Stimulated activated effector memory CD8-positive, alpha-beta T cell treated with anti-CD3 and anti-CD28 coated beads, Interleukin-12 subunit alpha, Interleukin-12 subunit beta, amount 100 ng/mL, for 72 hours (primary cell): ENCODE results near the gene ADAMTS9.
"Not testable (repeated sequence)": the region's sequence is repeated elsewhere in the genome, so short reads cannot be mapped to it uniquely, and the experiment has no call there.

Source experiments
- ATAC-seq: fragments of 150-1000 bp; cut with Tn5 transposase; 2 replicates; pipeline ENCODE4 v1.10.0; 2021
- DNase-seq, 2 donors: peaks; one replicate each; pipeline ENCODE4 v3.0.0; 2021 to 2022; ENCODE audit warnings: low spot score in 2 of 2
- H3K27ac Mint-ChIP-seq: one replicate; pipeline ENCODE4 v1.8.0; 2022; ENCODE audit warnings: mild to moderate bottlenecking, mixed read lengths
- H3K36me3 Mint-ChIP-seq: one replicate; pipeline ENCODE4 v1.8.0; 2022; ENCODE audit warnings: mild to moderate bottlenecking, mixed read lengths
- H3K4me1 Mint-ChIP-seq: one replicate; pipeline ENCODE4 v1.8.0; 2022; ENCODE audit warnings: mixed read lengths
- H3K4me3 Mint-ChIP-seq: one replicate; pipeline ENCODE4 v1.8.0; 2022; ENCODE audit warnings: mild to moderate bottlenecking, mixed read lengths
- H3K9me3 Mint-ChIP-seq: one replicate; pipeline ENCODE4 v1.8.0; 2022; ENCODE audit warnings: mixed read lengths

The ADAMTS9 gene

DNA sequence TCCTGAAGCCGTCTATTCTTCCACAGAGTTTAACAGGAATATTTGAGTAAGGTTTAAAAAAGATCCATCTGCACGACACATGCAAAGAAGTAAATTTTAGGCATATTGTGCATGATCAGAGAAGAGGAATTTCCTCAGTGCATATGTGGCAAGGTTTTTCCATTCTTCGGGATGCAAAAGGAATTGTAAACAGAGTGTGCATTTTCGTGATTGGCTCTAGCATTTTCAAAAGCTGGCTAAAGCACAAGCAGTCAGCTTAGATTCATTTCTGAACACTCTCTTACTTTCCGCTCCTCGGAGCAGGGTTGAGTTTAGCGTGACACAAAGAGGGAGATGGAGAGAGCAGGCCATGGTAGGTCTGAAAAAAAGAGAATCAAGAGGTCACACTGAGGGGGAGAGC is 128.2 kb downstream of the ADAMTS9 start:
- DNase-seq (no peak), ATAC-seq (no peak)
- Mint-ChIP-seq H3K36me3 (no peaks in the 10 kb centered on the region), H3K9me3 (peaks cover 6% of the 10 kb centered on the region), H3K4me1 (no peaks in the 10 kb centered on the region), H3K27ac (no peak overlapping the region), H3K4me3 (no peak overlapping the region)

- Mint-ChIP-seq H3K9me3 (peaks cover 9% of the 10 kb centered on the region), H3K36me3 (no peaks in the 10 kb centered on the region), H3K27ac (no peak overlapping the region), H3K4me1 (no peaks in the 10 kb centered on the region), H3K4me3 (no peak overlapping the region)
- ATAC-seq (no peak), DNase-seq (no peak)
Observed at GRCh38 chr3:64556046-64556445, 131.8 kb downstream of the ADAMTS9 start.

DNA sequence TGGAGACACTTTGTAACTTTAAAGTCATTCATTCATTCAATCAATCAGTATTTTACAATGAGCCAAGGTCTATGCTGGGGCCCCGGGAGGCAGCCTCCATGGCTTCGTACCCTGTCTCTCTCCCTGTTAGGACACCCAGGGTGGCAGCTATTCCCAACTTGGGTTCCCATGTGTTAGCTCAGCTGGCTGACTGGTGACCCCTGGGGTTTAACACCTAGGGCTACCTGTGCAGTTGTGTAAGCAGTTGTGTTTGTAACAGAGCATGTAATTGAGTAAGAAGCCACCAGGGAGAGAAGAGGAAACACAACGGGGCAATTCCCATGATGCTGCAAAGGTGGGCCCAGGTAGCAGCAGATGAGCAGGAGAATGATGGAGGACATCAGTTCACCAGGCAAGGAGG is 132.4 kb downstream of the ADAMTS9 start:
- Mint-ChIP-seq H3K9me3 (peaks cover 9% of the 10 kb centered on the region), H3K36me3 (no peaks in the 10 kb centered on the region)
- no peak for ATAC-seq

GRCh38 chr3:64554096-64554920 is 133.5 kb downstream of the ADAMTS9 start:
- DNase-seq, result no peak
- H3K4me3 Mint-ChIP-seq, result no peak overlapping the region
- no peak for ATAC-seq

More for the DNA sequence above, 132.4 kb downstream of the ADAMTS9 start:
- no peak for DNase-seq
- Mint-ChIP-seq H3K27ac (no peak overlapping the region), H3K4me1 (no peaks in the 10 kb centered on the region), H3K4me3 (no peak overlapping the region)

DNA sequence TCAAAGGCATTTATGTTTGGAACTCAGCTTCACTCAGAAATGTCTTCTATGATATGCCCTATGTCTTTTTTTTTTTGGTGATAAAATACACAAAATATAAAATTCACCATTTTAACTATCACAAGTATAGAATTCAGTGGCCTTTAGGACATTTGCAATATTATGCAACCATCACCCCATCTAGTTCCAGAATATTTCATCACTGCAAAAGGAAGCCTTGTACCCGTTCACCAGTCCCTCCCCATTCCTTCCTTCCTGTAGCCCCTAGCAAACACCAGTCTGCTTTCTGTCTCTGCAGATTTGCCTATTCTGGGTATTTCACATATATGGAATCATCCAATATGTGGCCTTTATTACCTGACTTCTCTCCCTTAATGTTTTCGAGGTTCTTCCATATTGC is 134.8 kb downstream of the ADAMTS9 start:
- Mint-ChIP-seq H3K27ac (no peak overlapping the region), H3K4me1 (no peaks in the 10 kb centered on the region), H3K36me3 (no peaks in the 10 kb centered on the region), H3K9me3 (peaks cover 9% of the 10 kb centered on the region), H3K4me3 (no peak overlapping the region)
- DNase-seq (no peak), ATAC-seq (no peak)

More at GRCh38 chr3:64554096-64554920, 133.5 kb downstream of the ADAMTS9 start:
- Mint-ChIP-seq H3K36me3 (no peaks in the 10 kb centered on the region), H3K9me3 (peaks cover 9% of the 10 kb centered on the region), H3K4me1 (no peaks in the 10 kb centered on the region), H3K27ac (no peak overlapping the region)

DNA sequence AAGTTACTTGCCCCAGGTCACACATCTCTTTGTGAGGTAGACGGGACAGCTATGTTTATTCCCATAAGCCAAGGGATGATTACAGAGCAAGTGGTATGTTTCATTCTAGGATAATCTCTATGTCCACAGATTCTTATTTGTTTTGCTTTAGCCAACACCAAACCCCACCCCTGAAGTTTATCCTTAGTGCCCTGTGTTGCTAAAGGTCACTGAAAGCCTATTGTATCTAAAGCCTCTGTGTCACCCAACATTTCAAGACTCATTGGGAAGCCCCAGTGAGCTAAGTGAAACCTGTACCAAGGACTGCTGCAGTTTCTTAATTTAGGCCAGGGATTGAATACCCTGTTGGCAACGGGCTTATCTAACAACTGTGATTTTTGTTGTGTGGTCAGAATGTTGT is 135.6 kb downstream of the ADAMTS9 start:
- DNase-seq, result no peak
- Mint-ChIP-seq H3K4me3 (no peak overlapping the region), H3K36me3 (no peaks in the 10 kb centered on the region), H3K9me3 (peaks cover 13% of the 10 kb centered on the region), H3K27ac (no peak overlapping the region), H3K4me1 (no peaks in the 10 kb centered on the region)
- no peak for ATAC-seq

DNA sequence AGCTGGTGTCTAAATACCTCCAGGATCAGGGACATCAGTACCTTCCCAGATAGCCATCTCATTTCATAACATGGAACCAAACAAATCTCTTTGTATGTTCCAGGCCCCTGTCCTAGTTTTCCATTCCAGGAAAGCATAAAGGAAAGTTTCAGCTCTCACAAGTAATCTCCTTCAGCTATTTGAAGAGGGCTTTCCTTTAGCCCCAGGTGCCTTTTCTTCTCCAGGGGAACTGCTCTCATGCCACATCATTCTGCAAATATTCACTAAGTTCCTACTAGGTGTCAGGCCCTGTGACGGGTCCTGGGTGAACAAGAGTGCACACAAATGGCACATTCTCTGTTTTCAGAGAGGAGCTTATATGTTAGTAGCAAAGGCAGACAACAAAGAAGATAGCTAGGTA is 136.1 kb downstream of the ADAMTS9 start:
- Mint-ChIP-seq H3K4me3 (no peak overlapping the region), H3K36me3 (no peaks in the 10 kb centered on the region), H3K9me3 (peaks cover 11% of the 10 kb centered on the region), H3K27ac (no peak overlapping the region), H3K4me1 (no peaks in the 10 kb centered on the region)
- DNase-seq (no peak), ATAC-seq (no peak)

DNA sequence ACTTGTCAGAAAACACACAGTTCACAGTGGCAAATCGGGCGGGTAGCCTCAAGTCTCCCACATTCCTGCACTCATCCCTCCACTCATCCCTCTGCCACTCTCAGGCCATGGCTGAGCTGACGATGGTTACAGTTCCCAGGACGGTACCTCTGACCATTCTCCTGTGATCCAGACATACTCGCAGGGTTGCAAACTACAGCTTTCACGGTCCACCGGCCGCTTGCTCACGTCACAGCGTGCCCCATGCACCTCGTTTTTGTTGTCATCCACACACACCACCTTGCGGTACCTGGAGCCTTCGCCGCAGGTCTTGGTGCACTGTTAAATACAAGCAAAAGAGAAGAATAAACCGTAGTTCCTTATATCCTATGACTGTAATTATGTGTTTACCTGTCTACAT is 137.1 kb downstream of the ADAMTS9 start:
- no peak for DNase-seq
- Mint-ChIP-seq H3K9me3 (peaks cover 10% of the 10 kb centered on the region), H3K36me3 (no peaks in the 10 kb centered on the region), H3K4me1 (no peaks in the 10 kb centered on the region), H3K4me3 (no peak overlapping the region), H3K27ac (no peak overlapping the region)
- no peak for ATAC-seq

DNA sequence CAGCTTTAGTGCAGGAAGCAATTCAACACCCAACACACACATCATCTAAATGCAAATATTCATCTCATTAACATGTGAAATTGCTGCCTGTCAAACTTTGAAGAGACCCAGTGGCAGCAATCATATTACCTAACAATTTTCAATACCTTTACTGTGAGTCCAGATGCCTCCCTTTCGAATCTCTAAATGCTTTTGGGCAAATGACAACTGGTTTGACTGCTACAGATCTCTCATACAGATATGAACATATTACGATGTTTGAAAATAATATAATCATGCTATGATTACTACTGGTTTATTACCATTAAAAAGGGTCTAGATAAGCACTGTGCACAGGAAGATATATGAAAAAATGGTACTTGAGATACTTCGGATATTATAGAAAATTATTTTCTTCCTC is 137.9 kb downstream of the ADAMTS9 start:
- ATAC-seq (no peak), DNase-seq (no peak)
- H3K27ac Mint-ChIP-seq, result no peak overlapping the region
- H3K9me3 Mint-ChIP-seq, result peaks cover 6% of the 10 kb centered on the region
- no peaks in the 10 kb centered on the region for H3K36me3 Mint-ChIP-seq
- no peak overlapping the region for H3K4me3 Mint-ChIP-seq
- H3K4me1 Mint-ChIP-seq, result no peaks in the 10 kb centered on the region

DNA sequence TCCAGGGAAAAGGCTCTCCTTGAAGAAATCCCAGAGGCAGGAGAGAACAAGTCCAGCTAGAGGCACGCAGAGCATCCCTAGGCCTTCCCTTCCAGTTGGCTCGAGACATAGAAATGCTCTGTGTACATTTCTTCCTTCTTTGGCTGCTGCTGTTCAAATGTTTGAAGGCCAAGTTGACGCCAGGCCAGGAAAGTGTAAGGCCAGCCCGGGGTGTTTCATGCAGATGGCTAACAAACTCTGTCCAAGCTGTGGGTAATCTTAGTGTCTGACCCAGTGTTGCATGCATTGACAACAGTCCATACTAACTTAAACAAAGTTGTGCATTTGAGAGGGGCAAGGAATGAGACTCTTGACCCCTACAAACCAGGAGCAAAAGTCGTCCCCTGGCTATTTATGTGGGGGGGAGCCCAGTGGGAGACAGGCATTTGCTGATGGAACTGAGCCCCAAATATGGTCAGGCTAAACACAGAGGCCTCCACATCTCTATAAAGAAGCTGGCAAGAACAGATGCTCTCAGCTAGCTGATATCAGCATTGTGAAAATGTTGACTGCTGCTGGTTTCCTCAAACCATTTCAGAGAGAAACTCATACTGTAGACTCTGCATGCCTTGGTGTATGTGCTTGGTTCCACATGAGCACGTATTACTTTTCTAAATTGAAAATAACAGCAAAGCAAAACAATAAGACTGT is 139.5 kb downstream of the ADAMTS9 start:
- Mint-ChIP-seq H3K27ac (no peak overlapping the region), H3K4me3 (no peak overlapping the region), H3K36me3 (no peaks in the 10 kb centered on the region), H3K9me3 (peaks cover 6% of the 10 kb centered on the region), H3K4me1 (no peaks in the 10 kb centered on the region)
- no peak for DNase-seq
- ATAC-seq, result no peak

- DNase-seq, result no peak
- Mint-ChIP-seq H3K4me1 (no peaks in the 10 kb centered on the region), H3K4me3 (no peak overlapping the region), H3K36me3 (no peaks in the 10 kb centered on the region), H3K9me3 (peaks cover 6% of the 10 kb centered on the region), H3K27ac (no peak overlapping the region)
- peak; percentile 16 for ATAC-seq
Observed at GRCh38 chr3:64546856-64547255, 140.9 kb downstream of the ADAMTS9 start.

DNA sequence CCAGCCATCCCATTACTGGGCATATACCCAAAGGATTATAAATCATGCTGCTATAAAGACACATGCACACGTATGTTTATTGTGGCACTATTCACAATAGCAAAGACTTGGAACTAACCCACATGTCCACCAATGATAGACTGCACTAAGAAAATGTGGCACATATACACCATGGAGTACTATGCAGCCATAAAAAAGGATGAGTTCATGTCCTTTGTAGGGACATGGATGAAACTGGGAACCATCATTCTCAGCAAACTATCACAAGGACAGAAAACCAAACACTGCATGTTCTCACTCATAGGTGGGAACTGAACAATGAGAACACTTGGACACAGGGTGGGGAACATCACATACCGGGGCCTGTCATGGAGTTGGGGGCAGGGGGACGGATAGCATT is 142.6 kb downstream of the ADAMTS9 start:
- not testable (repeated sequence) for H3K4me3 Mint-ChIP-seq, H3K9me3 Mint-ChIP-seq, ATAC-seq, H3K27ac Mint-ChIP-seq, DNase-seq, H3K36me3 Mint-ChIP-seq, H3K4me1 Mint-ChIP-seq

DNA sequence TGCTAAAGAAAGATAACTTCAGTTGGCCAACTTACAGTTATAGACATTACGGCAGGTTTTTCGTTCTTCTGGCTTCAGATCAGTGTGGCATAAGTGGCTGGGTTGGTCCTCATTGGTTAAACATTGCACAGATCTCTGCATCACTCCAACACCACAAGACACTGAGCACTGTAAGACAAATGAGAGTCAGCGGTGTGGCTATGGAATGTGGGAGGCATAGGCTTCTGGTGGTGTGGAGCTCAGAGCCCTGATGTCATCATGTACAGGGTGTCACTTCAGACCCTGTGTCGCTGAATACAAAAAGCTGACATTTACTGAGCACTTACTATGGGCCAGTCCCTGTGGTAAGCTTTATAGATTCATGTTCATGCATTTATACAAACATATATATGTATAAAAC is 146.0 kb downstream of the ADAMTS9 start:
- no peak overlapping the region for H3K27ac Mint-ChIP-seq
- H3K9me3 Mint-ChIP-seq, result peaks cover 3% of the 10 kb centered on the region
- no peak for ATAC-seq
- H3K36me3 Mint-ChIP-seq, result no peaks in the 10 kb centered on the region
- no peak overlapping the region for H3K4me3 Mint-ChIP-seq
- DNase-seq, result no peak
- H3K4me1 Mint-ChIP-seq, result no peaks in the 10 kb centered on the region

GRCh38 chr3:64539451-64540196 is 148.2 kb downstream of the ADAMTS9 start:
- peaks cover 3% of the 10 kb centered on the region for H3K9me3 Mint-ChIP-seq
- H3K27ac Mint-ChIP-seq, result no peak overlapping the region
- no peaks in the 10 kb centered on the region for H3K4me1 Mint-ChIP-seq
- ATAC-seq (no peak), DNase-seq (no peak)
- H3K36me3 Mint-ChIP-seq, result no peaks in the 10 kb centered on the region
- no peak overlapping the region for H3K4me3 Mint-ChIP-seq

GRCh38 chr3:64536166-64536565 is 151.6 kb downstream of the ADAMTS9 start:
- DNase-seq (no peak), ATAC-seq (no peak)
- H3K27ac Mint-ChIP-seq, result no peak overlapping the region
- H3K9me3 Mint-ChIP-seq, result no peaks in the 10 kb centered on the region
- H3K4me3 Mint-ChIP-seq, result no peak overlapping the region
- H3K36me3 Mint-ChIP-seq, result no peaks in the 10 kb centered on the region
- no peaks in the 10 kb centered on the region for H3K4me1 Mint-ChIP-seq
